Lower lobe of right lung (tissue), 2 donors: ENCODE measurements around the gene ACBD4. TPM values are rescaled to one million over a fixed set of nuclear protein-coding genes. Genes with fewer than 3 reads are reported as not detected.

Experiments
- ATAC-seq, 2 donors: fragments of 200-7000 bp; cut with Tn5 transposase; one replicate each; pipeline ENCODE4 v1.9.1; 2020 to 2022; ENCODE audit warnings: mild to moderate bottlenecking in 2 of 2, moderate library complexity in 2 of 2
- DNase-seq: peaks from one replicate; pipeline ENCODE4 v3.0.0-alpha.2; 2020
- H3K27ac ChIP-seq: fragments of 200-600 bp; one replicate; pipeline ENCODE4 v1.8.0; 2022
- H3K27me3 ChIP-seq: fragments of 200-600 bp; one replicate; pipeline ENCODE4 v1.8.0; 2022; ENCODE audit warnings: low read depth
- H3K36me3 ChIP-seq: fragments of 200-600 bp; one replicate; pipeline ENCODE4 v1.8.0; 2022; ENCODE audit warnings: mild to moderate bottlenecking
- H3K4me1 ChIP-seq: fragments of 200-600 bp; one replicate; pipeline ENCODE4 v1.8.0; 2022
- H3K4me3 ChIP-seq: fragments of 200-600 bp; one replicate; pipeline ENCODE4 v1.8.0; 2022; ENCODE audit warnings: mild to moderate bottlenecking
- H3K9me3 ChIP-seq: fragments of 200-600 bp; one replicate; pipeline ENCODE4 v1.8.0; 2022
- CTCF ChIP-seq: fragments of 200-600 bp; IDR thresholded peaks from one replicate; pipeline ENCODE4 v1.8.0; 2022; ENCODE audit warnings: antibody characterized with exemption, mild to moderate bottlenecking
- intact Hi-C: fragments of 100-400 bp; cut with DNase I; formaldehyde crosslinking; loops from one replicate; pipeline ENCODE4 v1.11.0; 2022
- total RNA-seq: library from RNA; stranded (reverse); fragmentation: NEBNext Ultra II Directional; extraction: Animal tissue kit (Norgen Biotek cat#: 25700); gene quantifications from one replicate; pipeline ENCODE4 v1.2.1, GENCODE V29; 2021
- donor health status: DM: no; HTN: yes; CAD: no; lungs with severe emphysema.

Gene ACBD4
- total RNA-seq, 1 donor from 2014 or later, result 16.6 TPM

GRCh38 chr17:45135978-45136791 is 698 bp downstream of the ACBD4 start:
- Histone ChIP-seq H3K27ac (peak overlapping the region; percentile 80), H3K4me3 (peak overlapping the region; percentile 88), H3K9me3 (no peaks in the 10 kb centered on the region), H3K36me3 (peaks cover 10% of the 10 kb centered on the region), H3K4me1 (peaks cover 22% of the 10 kb centered on the region), H3K27me3 (no peaks in the 10 kb centered on the region)
- no peak for TF ChIP-seq CTCF
- intact Hi-C loops, result loop anchor here (5.0 kb wide), 1 partner anchor 61 kb away; no protein-coding TSS in a partner anchor
- DNase-seq (peak; percentile 45), ATAC-seq (no peak)

- no peak overlapping the region for H3K4me3 ChIP-seq
- TF ChIP-seq CTCF, result no peak
These were observed 1.5 kb downstream of the ACBD4 start for GRCh38 chr17:45136846-45137560.

GRCh38 chr17:45137561-45138305 is 2.2 kb downstream of the ACBD4 start:
- no peaks in the 10 kb centered on the region for H3K27me3 ChIP-seq
- H3K4me1 ChIP-seq, result peaks cover 14% of the 10 kb centered on the region
- H3K9me3 ChIP-seq, result no peaks in the 10 kb centered on the region
- H3K36me3 ChIP-seq, result peaks cover 10% of the 10 kb centered on the region
- no peak for ATAC-seq
- intact Hi-C loops, result loop anchor here (5.0 kb wide), 1 partner anchor 60 kb away; no protein-coding TSS in a partner anchor
- DNase-seq, result peak; percentile 16
- no peak overlapping the region for H3K4me3 ChIP-seq
- no peak overlapping the region for H3K27ac ChIP-seq
- TF ChIP-seq CTCF, result no peak

More at GRCh38 chr17:45136846-45137560, 1.5 kb downstream of the ACBD4 start:
- Histone ChIP-seq H3K9me3 (no peaks in the 10 kb centered on the region), H3K4me1 (peaks cover 14% of the 10 kb centered on the region), H3K27me3 (no peaks in the 10 kb centered on the region), H3K36me3 (peaks cover 10% of the 10 kb centered on the region), H3K27ac (no peak overlapping the region)
- intact Hi-C loops, result loop anchor here (5.0 kb wide), 1 partner anchor 60 kb away; no protein-coding TSS in a partner anchor
- DNase-seq (peak; percentile 40), ATAC-seq (no peak)

GRCh38 chr17:45138911-45139532 is 3.5 kb downstream of the ACBD4 start:
- intact Hi-C loops, result loop anchor here (5.0 kb wide), 1 partner anchor 58 kb away; no protein-coding TSS in a partner anchor
- Histone ChIP-seq H3K27me3 (no peaks in the 10 kb centered on the region), H3K36me3 (peaks cover 10% of the 10 kb centered on the region), H3K4me3 (no peak overlapping the region), H3K4me1 (peaks cover 20% of the 10 kb centered on the region), H3K9me3 (no peaks in the 10 kb centered on the region), H3K27ac (no peak overlapping the region)
- ATAC-seq (no peak), DNase-seq (no peak)
- TF ChIP-seq CTCF, result no peak

GRCh38 chr17:45139533-45139920 is 4.0 kb downstream of the ACBD4 start:
- no peak for TF ChIP-seq CTCF
- Histone ChIP-seq H3K4me3 (no peak overlapping the region), H3K27me3 (no peaks in the 10 kb centered on the region), H3K9me3 (no peaks in the 10 kb centered on the region), H3K36me3 (peaks cover 10% of the 10 kb centered on the region), H3K4me1 (peaks cover 23% of the 10 kb centered on the region), H3K27ac (no peak overlapping the region)
- intact Hi-C loops, result loop anchor here (5.0 kb wide), 1 partner anchor 58 kb away; no protein-coding TSS in a partner anchor
- ATAC-seq (no peak), DNase-seq (no peak)
